NT2/D1 (cell line): Measurements from ENCODE around the gene UBC.

Source experiments
- SUZ12 ChIP-seq: IDR thresholded peaks from 2 replicates; pipeline ENCODE4 v1.6.1; 2011; ENCODE audit not compliant: insufficient read length, insufficient read depth; ENCODE audit errors: extremely low read depth
- YY1 ChIP-seq: IDR thresholded peaks from 2 replicates; pipeline ENCODE4 v1.6.1; 2011; ENCODE audit not compliant: insufficient read length, insufficient read depth
- ZNF274 ChIP-seq: IDR thresholded peaks from 2 replicates; pipeline ENCODE4 v1.6.1; 2011; ENCODE audit warnings: mild to moderate bottlenecking, low read depth, low read length

GRCh38 chr12:124930586-124930985 lies 16.1 kb upstream of the UBC start:
- TF ChIP-seq YY1 (no peak), SUZ12 (no peak), ZNF274 (no peak)
